NCI-H2107 treated with DMSO at 0.1 percent for 48 hours (cell line): ENCODE results near the gene MYO1H.

Source experiments
- DNase-seq: peaks from one replicate; lab custom pipeline; 2025; ENCODE audit not compliant: unreplicated experiment; lab: John Stamatoyannopoulos, UW

The MYO1H gene

DNA sequence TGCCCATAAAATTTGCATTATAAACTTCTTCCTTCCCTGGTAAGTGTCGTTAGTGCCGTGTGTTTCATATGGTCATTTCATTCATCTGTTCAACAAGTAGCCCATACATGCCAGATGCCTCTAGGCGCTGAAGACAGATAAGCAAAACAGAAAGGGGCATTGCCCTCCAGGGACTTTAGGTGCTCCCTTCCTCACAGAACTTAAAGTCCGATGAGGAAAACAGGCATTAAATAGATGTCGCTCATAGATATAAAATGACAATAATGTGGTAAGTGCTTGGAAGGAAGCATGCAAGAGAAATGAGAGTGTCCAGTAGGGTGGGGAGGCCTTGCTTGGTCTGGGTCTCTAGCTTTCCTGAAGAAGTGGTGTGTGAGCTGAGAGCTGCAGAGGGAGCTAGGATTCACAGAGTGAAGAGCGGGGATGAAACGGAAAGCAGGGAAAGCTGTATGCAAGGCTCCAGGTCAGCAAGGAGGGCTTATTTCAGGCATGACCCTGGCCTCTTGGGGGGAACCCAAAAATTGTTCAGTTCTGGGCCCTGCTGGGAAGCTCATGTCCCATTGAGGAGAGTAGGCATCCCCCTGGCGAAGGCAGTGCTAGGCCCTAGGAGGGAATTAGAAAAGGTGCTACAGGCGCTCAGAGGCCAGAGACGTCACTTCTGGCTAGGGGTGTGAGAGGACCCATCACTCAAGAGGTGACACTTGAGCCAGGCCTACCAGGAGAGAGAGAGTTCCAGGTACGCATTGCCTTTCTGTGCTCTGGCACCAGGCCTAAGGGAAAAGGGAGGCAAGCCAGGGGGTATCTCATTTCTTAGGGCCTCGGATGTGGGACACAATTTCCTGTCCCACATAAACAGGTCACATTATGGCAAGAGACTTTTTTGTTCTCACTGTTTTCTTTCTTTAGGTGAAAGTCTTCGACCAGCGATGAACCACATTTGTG lies 141.6 kb downstream of the MYO1H start:
- DNase-seq: no peak

DNA sequence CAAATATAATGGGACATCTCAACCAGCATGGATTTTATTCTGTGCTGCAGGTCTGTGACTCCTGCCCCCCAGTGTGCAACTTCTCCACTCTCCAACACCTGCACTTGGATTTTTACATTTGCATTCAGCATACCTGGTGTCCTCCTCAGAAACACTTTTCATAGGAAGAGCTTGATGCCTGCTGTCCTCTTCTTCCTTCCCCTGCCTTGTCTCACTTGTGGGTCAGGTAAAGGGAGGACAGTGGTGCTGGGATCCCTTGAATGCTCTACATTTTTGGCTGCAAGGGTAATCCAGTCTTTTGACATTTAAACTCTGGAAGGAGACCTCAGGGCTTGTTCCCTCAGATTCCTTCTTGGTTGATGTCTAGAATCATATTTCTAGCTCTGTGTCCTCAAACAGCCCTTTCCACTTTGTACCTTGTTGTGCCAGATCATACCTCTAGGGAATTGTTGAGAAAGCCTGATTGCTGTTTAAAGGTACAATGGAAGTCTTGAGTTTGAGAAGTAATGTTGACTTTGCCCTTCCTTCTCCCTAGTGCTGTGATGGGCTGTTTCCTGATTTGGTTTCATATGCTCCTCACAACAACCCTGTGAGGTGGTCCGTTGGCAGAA lies 142.4 kb downstream of the MYO1H start:
- DNase-seq: no peak

DNA sequence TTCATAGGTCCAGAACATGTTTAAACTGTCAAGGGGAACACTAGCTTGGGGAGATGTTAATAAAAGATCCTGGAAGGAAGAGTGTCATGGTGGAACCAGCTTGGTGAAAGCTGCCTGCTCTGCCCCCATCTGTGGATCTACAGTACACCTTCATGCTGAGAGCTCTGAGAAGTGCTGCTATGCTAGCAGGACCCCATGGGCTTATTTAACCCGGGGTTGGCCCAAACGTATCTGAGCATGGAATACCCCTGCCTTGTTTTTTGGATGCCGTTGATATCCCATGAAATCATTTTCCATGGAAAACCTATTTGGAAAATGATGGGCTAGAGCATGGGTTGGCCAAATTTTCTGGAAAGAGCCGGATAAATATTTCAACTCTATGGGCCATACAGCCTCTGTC lies 144.0 kb downstream of the MYO1H start:
- no peak for DNase-seq

DNA sequence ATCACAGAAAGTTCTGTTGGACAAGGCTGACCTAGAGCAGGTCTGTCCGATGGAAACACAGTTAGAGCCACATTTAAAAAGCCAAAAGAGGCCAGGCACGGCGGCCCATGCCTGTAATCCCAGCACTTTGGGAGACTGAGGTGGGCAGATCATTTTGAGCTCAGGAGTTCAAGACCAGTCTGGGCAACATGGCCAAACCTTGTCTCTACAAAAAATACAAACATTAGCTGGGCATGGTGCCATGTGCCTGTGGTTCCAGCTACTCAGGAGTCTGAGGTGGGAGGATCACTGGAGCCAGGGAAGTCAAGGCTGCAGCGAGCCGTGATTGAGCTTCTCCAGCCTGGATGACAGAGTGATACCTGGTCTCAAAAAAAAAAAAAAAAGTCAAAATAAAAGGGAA lies 144.7 kb downstream of the MYO1H start:
- no peak for DNase-seq

DNA sequence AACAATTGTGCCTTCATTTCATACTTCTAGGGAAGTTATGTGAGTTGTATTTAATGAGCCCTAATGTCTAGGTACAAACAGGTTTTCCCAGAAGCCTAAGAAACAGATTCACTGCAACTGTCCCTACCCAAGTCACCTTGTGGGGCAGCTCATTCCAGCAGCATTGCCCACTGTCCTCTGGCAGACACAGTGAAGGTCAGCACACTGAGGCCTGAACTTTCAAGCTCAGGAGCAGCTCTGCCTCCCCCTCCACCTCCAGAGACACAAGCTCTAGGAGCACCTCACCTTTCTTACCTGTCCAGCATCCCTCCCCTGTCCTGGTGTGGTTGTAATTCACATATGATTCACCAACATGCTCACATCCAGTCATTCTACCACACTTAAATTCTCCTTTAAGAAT lies 145.4 kb downstream of the MYO1H start:
- DNase-seq: no peak

DNA sequence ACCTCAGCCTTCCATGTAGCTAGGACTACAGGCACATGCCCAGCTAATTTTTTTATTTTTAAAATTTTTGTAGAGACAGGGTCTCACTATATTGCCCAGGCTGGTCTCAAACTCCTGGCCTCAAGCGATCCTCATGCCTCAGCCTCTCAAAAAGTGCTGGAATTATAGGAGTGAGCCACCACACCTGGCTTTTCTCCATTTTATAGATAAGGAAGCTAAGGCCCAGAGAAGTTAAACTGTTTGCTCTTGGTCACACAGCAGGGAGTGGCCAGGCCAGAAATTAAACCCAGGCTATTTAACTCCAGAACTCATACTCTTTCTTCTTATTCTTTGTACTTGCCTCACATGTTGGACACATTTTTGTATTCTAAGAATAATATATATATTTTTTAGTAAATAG lies 146.2 kb downstream of the MYO1H start:
- no peak for DNase-seq

DNA sequence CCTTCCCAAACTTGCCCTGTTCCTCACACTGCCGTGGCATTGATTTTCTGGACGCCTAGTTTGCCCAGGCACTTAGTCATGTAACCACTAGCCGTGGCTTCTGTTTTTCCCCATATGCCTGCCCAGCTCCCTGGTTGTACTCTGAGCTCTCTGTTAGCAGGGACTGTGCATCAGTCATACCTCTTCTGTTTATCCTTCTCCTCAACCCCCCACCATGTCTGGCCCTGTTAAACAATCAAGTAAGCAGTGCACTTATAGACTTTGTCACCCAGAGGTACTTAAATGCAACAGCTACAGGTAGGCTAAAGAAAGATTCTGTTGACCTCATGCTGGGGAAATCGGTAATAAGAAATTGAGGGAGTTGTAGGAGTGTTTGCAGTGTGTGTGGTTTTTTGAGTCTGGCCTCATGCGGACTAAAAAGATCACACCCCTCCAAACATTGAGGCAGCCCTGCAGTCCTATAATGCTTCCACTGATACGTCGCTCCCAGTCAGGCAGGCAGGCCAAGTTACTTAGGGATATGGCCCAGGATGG lies 146.7 kb downstream of the MYO1H start:
- DNase-seq: no peak

DNA sequence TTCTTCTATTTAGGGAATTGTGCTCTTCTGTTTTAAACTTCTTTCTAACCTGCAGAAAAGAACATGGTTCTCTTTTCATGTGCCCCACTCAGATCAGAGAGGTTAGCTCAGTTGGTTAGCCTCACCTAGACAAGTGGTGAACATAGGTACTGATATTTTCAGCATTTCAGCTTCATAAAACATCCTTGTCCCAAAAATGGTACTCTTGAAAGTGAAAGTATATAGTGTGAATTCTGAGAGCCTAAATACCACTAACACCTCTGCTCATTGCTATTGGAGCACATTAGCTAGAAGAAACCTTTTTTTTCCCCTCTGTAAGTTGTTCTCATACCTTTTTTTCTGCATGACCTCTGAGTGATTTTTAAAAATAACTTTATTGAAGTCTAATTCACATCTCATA lies 147.3 kb downstream of the MYO1H start:
- DNase-seq: no peak

DNA sequence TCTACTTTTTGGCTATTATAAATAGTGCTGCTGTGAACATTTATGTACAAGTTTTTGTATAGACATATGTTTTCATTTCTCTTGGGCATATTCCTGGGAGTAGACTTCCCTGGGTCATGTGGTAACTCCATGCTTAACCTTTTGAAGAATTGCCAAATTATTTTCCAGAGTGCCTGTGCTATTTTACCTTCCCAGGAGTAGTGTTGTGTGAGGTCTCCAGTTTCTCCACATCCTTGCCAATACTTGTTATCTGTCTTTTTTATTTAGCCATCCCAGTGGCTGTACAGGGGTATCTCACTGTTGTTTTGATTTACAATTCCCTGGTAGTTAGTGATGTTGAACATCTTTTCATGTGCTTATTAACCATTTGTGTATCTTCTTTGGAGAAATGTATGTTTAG lies 148.6 kb downstream of the MYO1H start:
- DNase-seq: no peak

DNA sequence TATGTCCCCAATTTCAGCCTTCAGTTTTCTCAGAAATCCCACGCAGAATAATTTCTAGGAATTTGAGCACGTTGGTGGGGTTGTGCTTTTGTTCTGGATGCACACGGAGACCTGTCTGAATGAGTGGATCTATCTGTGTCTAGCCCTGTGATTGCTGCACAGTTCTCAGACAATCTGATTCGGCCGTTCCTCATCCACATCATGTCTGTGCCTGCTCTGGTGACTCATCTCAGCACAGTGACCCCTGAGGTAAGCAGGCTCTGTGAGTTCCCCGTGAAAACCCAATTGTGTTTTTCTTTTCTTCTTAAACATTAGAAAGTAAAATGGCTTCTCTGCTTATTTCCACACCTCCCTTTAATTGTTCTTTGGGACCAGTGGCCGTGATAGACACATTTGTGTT lies 150.0 kb downstream of the MYO1H start:
- no peak for DNase-seq
